HG03159 (cell line): Measurements from ENCODE around the gene UBE2G1.
"Not testable (repeated sequence)": the region's sequence is repeated elsewhere in the genome, so short reads cannot be mapped to it uniquely, and the experiment has no call there.

Experiments used
- ATAC-seq: cut with Tn5 transposase; IDR thresholded peaks from one replicate; pipeline ENCODE4 v1.9.1; 2021; ENCODE audit warnings: mild to moderate bottlenecking, moderate library complexity; ENCODE audit not compliant: unreplicated experiment

UBE2G1 gene

DNA sequence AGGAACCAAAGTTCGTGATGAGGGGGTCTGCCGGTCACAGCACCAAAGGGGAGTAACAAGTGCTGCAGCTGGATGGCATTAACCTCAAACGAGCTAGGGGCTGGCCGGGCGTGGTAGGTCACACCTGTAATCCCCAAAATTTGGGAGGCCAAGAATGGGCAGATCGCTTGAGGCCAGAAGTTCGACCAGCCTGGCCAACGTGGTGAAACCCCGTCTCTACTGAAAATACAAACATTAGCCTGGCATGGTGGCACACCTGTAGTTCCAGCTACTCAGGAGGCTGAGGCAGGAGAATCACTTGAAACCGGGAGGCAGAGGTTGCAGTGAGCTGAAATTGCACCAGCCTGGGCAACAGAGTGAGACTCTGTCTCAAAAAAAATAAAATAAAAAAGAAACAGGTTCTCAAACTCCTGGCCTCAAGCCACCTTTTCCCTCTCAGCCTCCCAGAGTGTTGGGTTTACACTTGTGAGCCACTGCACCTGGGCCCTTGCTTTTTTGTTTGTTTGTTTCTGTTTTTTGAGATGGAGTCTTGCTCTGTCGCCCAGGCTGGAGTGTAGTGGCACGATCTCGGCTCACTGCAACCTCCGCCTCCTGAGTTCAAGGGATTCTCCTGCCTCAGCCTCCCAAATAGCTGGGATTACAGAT is 9.4 kb upstream of the UBE2G1 start:
- ATAC-seq, result not testable (repeated sequence)

- peak; percentile 75 for ATAC-seq
Observed at GRCh38 chr17:4375039-4375748, 8.7 kb upstream of the UBE2G1 start.

DNA sequence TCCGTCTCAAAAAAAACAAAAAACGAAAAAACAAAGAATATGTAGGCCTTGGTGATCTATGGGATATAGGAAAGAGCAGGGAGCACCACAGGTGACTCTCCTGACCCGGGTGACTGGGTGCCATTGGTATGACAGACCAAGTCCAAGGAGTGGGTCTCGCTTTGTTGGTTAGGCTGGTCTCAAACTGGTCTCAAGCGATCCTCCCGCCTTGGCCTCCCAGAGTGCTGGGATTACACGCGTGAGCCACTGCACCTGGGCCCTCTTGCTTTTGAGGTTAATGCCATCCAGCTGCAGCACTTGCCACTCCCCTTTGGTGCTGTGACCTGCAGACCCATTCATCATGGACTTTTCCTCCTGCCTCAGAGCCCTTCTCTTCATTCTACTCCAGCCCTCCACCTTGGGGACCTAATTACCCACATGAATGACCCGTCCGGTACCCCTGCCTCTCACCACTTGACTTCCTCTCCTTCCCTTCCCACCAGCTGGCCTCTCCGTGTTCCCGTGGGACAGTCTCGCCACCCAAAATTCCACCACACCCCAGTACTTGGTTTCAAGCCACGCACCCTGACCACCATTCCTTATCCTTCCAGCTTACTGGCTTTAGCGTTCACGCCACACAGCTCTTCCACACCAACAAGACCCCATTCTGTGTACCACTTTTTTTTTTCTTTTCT is 3.2 kb upstream of the UBE2G1 start:
- no peak for ATAC-seq

- no peak for ATAC-seq
Observed at GRCh38 chr17:4368341-4368740, 1.9 kb upstream of the UBE2G1 start.

- not testable (repeated sequence) for ATAC-seq
Observed at GRCh38 chr17:4367177-4367576, 702 bp upstream of the UBE2G1 start.

- peak; percentile 19 for ATAC-seq
Observed at GRCh38 chr17:4365628-4366326, 698 bp downstream of the UBE2G1 start.

DNA sequence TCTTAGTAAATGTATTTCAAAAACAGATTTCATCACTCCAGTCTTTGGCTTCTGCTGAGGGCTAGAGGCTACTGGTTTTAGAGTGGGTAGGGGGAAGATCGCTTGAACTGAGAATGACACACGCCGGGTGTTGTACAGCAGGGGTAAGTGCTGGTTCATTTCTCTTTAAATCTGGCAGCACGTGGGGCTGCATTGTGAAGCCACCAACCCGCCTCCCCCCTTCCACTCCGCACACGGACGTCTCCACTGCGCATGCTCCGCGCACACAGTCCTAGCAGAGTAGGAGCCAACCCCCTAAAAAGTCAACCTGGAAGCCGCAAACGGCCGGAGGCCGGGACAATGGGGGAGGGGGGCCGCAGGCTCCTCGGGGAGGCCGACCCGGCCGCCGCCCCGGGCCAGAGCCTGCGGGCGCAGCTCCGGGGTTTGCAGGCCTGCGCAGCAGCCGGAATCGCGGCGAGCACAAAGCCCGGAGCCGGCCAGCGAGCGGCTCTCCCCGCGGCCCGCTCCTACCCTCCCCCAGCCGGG is 1.3 kb downstream of the UBE2G1 start:
- peak; percentile 40 for ATAC-seq

DNA sequence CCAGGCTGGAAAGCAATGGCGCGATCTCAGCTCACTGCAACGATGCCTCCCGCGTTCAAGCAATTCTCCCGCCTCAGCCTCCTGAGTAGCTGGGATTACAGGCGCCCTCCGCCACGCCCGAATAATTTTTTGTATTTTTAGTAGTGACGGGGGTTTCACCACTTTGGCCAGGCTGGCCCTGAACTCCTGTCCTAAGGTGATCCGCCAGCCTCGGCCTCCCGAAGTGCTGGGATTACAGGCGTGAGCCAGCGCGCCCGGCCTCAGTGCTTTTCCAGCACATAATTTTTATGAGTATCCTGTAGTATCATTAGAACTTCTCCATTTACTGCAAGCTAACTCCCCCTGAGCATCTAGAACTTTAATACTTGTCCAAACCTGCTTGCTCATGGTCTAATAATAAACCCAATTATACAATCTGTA is 1.8 kb downstream of the UBE2G1 start:
- ATAC-seq, result no peak

DNA sequence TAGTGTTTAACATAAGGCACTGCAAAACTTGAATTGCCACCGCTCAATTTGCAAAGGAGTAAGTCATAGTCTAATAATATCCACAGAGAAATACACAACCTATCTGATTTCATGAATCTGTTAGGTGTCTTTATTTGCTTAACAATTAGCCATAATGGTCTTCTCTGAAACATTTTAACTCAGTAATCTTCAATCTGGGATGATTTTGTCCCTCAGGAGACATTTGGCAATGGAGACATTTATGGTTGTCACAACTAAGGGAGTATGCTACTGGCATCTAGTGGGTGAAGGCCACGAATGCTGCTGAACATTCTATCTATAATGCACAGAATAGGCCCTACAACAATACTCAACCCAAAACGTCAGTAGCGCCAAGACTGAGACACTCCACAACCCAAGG is 4.3 kb downstream of the UBE2G1 start:
- ATAC-seq, result no peak

DNA sequence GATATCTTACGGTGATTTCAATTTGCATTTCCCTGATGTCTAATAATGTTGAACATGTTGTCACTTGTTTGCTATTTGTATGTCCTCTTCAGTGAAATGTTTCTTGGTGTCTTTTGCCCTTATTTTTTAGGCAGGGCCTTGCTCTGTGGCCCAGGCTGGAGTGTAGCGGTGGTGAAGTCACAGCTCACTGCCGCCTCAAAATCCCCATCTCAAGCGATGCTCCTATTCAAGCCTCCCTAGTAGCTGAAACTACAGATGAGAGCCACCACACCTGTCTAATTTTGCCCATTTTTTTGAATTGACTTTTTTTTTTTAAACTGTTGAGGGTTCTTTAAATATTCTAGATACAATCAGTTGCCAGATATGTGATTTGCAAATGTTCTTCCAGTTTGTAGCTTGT is 8.3 kb downstream of the UBE2G1 start:
- no peak for ATAC-seq

- ATAC-seq, result no peak
Observed at GRCh38 chr17:4357671-4358070, 8.8 kb downstream of the UBE2G1 start.

- no peak for ATAC-seq
Observed at GRCh38 chr17:4357030-4357628, 9.3 kb downstream of the UBE2G1 start.

DNA sequence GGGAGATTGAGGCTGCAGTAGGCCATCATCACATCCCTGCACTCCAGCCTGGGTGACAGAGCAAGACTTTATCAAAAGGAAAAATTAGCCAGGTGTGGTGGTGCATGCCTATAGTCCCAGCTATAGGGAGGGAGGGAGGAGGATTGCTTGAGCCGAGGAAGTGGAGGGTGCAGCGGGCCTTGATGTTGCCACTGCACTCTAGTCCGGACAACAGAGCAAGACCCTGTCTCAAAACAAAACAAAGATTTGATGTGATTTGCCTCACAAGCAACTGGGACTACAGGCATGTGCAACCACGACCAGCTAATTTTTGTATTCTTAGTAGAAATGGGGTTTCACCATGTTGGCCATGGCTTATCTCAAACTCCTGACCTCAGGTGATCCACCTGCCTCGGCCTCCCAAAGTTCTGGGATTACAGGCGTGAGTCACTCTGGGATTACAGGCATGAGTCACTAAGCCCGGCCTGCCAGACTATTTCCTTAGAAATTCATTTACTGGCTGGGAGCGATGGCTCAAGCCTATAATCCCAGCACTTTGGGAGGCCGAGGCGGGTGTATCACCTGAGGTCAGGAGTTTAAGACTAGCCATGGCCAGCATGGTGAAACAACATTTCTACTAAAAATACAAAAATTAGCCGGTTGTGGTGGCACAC is 11.5 kb downstream of the UBE2G1 start:
- ATAC-seq, result no peak

GRCh38 chr17:4354206-4354605 is 12.3 kb downstream of the UBE2G1 start:
- no peak for ATAC-seq

DNA sequence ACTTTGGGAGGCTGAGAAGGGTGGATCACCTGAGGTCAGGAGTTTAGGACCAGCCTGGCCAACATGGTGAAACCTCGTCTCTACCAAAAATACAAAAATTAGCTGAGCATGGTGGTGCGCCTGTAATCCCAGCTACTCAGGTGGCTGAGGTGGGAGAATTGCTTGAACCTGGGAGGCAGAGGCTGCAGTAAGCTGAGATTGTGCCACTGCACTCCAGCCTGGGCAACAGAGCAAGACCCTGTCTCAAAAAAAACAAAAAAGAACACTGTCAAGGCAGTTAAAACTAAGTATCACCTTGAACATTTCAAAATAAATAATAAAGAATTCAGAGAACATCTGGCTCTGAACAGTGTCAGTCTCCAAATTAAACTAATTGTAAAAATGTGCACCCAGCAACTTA is 16.3 kb downstream of the UBE2G1 start:
- not testable (repeated sequence) for ATAC-seq

- no peak for ATAC-seq
Observed at GRCh38 chr17:4345581-4346252, 20.8 kb downstream of the UBE2G1 start.

GRCh38 chr17:4344926-4345325 is 21.5 kb downstream of the UBE2G1 start:
- no peak for ATAC-seq

GRCh38 chr17:4342535-4342934 is 23.9 kb downstream of the UBE2G1 start:
- ATAC-seq, result no peak

DNA sequence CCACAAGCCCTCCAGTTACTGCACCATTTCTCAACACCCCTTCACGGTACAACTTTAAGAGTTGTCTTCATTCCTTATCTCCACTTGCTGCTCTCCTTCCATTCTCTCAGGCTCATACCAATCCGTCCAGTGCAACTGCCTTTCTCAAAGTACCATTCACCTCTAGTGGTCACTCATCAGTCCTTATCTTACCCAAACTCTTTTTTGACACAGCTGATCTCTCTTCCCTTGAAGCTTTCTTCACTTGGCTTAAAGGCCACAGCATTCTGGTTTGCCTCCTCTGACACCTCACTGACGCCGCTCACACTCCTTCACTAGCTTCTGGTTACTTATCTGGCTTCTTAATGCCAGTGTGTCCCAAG is 24.9 kb downstream of the UBE2G1 start:
- no peak for ATAC-seq
